Endometrium (tissue), 2 donors: ENCODE measurements around the gene KRTAP4-16.
A peak's percentile ranks its signal among the peaks of the same experiment; 100 is the strongest.
"Not testable (repeated sequence)": the region's sequence is repeated elsewhere in the genome, so short reads cannot be mapped to it uniquely, and the experiment has no call there.

Experiments
- FAIRE-seq: peaks from 2 replicates; lab custom pipeline; 2012; peaks lifted over from hg19 to GRCh38; lab: Jason Lieb, UNC
- donor health status: control.
- donor health status: control.

The KRTAP4-16 gene

GRCh38 chr17:41073676-41074075 lies 28.3 kb downstream of the KRTAP4-16 start:
- FAIRE-seq = no peak

DNA sequence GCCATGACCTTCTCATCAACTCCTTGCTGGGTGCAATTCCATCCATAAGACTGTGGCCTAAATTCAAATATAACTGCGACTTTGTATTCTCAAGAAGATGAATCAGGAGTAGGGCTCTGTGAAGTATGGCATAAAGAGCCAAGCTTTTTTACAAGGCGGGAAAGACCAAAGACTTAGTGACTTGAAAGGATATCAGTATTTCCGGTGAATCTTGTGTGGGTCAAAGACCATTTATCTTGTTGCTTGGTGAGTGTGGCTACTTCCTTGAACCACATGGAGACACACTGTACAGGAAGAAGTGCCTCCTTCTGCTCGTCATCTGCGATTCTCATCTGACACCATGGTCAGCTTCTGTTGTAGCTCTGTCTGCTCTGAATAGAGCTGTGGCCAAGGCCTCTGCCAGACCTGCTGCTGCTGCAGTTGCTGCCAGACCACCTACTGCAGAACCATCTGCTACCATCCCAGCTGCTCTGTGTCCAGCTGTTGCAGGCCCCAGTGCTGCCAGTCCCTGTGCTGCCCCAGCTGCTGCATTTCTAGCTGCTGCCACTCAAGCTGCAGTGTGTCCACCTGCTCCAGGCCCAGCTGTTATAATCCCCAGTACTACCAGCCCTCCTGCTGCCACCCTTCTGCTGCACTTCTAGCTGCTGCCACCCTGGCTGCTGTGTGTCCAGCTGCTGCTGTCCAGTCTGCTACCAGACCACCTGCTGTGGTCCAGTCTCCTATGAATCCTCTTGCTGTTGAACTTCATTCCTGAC lies 30.2 kb downstream of the KRTAP4-16 start:
- no peak for FAIRE-seq

- FAIRE-seq = no peak
Observed at GRCh38 chr17:41069031-41069430, 33.0 kb downstream of the KRTAP4-16 start.

DNA sequence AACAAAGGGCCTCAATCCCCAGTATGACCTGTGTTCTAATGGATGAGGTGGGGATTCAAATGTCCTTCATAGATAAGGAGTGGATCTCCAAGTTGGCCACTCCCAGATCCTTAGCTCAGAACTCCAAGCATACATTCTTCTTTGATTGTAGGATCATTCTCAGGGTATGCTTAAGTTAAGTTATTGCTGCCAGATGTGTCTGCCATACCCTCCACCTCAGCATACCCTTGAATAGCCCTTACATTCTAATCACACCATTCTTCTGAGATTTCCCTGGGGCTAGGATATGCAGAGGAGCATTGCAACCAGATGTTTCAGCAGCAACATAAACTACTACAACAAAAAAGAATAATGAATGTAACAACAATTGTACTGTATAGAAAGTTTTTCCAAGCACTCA lies 34.7 kb downstream of the KRTAP4-16 start:
- FAIRE-seq = no peak

DNA sequence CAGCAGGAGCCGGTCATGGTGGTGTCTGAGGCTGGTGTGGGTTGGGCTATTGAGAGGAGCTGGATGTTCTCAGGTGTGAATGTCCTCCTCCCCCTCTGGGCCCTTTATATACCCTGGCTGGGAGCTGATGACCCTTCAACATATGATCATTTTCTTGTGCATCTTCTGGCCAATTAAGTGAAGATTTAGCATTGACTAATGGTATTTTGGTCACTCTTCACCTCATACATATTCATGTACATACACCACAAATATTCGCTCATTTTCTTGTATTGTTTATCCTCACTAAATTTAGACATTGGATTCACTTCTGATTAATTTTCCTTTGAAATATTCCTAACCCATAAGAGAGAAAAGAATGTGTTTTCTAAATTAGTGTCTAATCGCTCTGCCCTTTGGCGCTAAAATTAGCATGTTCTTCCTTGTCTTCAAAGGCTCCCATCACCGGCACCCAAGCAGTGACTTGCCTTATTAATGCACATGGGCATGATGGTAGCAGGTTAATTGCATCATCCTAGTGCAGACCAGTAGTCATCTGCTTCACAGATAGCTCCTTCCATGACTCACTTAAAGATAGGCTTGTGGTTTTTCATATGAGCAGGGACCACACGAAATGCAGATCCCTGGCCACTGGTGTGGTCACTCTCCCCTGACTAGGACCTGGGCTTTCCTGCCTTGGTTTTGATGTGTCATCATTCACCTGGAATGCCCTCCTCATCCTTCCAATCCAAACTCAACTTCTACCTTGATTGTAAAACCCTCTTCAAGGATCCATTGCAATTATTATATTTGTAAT lies 36.0 kb downstream of the KRTAP4-16 start, which contains the start of gene KRTAP2-4:
KRTAP2-4 (minus strand) TSS at position 51 of the 796 bp plus-strand sequence; CDS start at position 17, 34 bp downstream.
- FAIRE-seq = no peak

GRCh38 chr17:41065016-41065689 lies 36.9 kb downstream of the KRTAP4-16 start:
- FAIRE-seq = not testable (repeated sequence)

- no peak for FAIRE-seq
Observed at GRCh38 chr17:41064301-41064700, 37.7 kb downstream of the KRTAP4-16 start.

GRCh38 chr17:41063449-41063848 lies 38.6 kb downstream of the KRTAP4-16 start:
- no peak for FAIRE-seq

DNA sequence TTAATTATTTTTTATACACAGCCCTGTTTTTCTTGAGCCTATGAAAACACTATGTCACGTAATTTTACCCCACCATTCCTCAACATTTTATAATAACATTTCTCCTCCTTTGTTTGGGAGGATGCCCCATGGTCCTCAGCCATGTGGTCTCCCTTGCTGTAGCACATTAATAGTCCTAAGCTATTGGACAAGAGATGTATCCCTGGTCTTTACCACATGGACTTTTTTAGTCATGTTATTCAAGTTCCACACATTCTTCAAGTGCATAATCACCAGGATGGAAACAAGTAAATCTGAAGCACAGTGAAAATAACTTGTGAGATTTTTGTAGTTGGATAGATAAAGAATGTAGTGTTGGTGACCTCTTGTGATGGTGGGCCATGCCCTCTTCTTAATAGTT lies 40.0 kb downstream of the KRTAP4-16 start:
- peak; percentile 93 for FAIRE-seq

- no peak for FAIRE-seq
Observed at GRCh38 chr17:41060052-41060604, 41.9 kb downstream of the KRTAP4-16 start, which contains the start of gene KRTAP2-3. TSS of gene KRTAP2-3 (minus strand) at chr17:41060114. CDS start at chr17:41060050, 64 bp downstream.

- FAIRE-seq = peak; percentile 57
Observed at GRCh38 chr17:41059276-41060051, 42.5 kb downstream of the KRTAP4-16 start.

DNA sequence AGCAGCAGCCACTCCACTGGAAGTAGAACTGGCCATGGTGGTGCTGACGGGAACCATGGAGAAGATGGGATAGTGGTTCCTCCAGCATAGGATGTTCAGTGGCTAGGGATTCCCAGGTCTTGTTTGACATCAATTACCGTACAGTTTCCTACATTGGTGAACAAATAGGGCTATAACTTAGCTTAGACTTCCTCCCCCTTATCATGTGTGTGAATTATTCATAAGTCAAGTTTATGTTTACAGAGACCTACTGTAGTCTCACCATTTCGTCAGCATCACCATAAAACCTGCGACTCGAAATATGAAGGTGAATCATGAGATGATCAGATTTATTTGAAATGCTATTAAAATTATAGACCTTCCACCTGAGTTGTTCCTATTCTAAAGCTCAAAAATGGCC lies 43.3 kb downstream of the KRTAP4-16 start:
- no peak for FAIRE-seq

- no peak for FAIRE-seq
Observed at GRCh38 chr17:41057547-41057946, 44.5 kb downstream of the KRTAP4-16 start.

DNA sequence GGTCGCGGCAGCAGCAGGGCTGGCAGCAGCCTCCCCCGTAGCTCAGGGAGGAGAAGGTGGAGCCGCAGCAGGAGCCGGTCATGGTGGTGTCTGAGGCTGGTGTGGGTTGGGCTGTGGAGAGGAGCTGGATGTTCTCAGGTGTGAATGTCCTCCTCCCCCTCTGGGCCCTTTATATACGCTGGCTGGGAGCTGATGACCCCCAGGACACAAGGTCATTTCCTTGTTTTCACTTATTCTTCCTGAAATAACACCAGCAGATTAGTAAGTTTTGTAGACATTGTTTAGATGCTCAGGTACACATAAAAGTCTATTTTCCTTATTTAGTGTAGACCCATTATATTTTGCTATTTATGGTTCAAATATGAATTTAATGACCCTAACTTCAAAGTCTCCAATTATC lies 46.9 kb downstream of the KRTAP4-16 start, which contains the start of gene KRTAP2-2:
KRTAP2-2 (minus strand) TSS at position 101 of the 400 bp plus-strand sequence; CDS start at position 82, 19 bp downstream.
- not testable (repeated sequence) for FAIRE-seq

GRCh38 chr17:41054556-41054955 lies 47.5 kb downstream of the KRTAP4-16 start:
- FAIRE-seq = not testable (repeated sequence)

DNA sequence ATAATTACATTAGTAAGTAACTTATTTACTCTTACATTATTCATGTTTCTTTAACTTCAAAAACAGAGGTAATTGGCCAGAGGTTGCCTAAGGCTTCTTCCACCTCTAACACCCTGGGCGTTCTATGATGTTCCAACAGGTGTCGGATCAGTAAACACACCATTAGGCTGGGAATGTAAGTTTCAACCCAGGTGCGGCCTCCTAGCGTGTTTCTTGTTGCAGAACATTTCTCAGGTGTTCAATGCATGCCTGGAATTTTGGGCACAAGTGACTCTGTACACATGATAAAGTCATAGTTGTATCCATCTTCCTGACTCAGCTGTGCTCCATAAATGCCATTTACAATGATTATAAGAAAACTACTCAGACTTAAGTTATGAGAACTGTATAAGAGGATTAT lies 48.0 kb downstream of the KRTAP4-16 start:
- no peak for FAIRE-seq

DNA sequence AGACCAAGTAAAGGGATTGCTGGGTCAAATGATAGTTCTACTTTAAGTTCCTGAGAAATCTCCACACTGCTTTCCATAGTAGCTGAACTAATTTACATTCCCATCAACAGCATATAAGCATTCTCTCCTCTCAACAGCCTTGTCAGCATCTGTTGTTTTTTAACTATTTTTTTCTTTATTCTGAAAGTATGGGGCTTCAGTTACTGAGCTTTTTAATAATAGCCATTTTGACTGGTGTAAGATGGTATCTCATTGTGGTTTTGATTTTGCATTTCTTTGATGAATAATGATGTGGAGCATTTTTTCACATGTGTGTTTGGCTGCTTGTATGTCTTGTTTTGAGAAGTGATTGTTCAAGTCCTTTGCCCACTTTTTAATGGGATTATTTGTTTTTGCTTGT lies 49.4 kb downstream of the KRTAP4-16 start:
- FAIRE-seq = no peak
